Astrocyte (in vitro differentiated cells and primary cell): ENCODE measurements around the gene ZNF593. TPM values are rescaled to one million over a fixed set of nuclear protein-coding genes. Genes with fewer than 3 reads are reported as not detected.

Experiments used
- DNase-seq: peaks from one replicate; pipeline ENCODE4 v3.0.0-alpha.2; 2010; ENCODE audit warnings: low read depth
- FAIRE-seq: peaks from 2 replicates; lab custom pipeline; 2011; peaks lifted over from hg19 to GRCh38; lab: Jason Lieb, UNC
- H2AFZ ChIP-seq: 2 replicates; pipeline ENCODE4 v1.6.0; 2012; ENCODE audit warnings: low read depth, low read length, inconsistent platforms
- H3K27ac ChIP-seq: 2 replicates; pipeline ENCODE4 v1.5.1; 2011; ENCODE audit warnings: low read depth, low read length, inconsistent platforms
- H3K27me3 ChIP-seq: 2 replicates; pipeline ENCODE4 v1.6.0; 2011; ENCODE audit warnings: low read length, inconsistent platforms; ENCODE audit not compliant: insufficient read depth
- H3K36me3 ChIP-seq: 2 replicates; pipeline ENCODE4 v1.5.1; 2011; ENCODE audit warnings: low read length, inconsistent platforms; ENCODE audit not compliant: insufficient read depth
- H3K4me1 ChIP-seq: 2 replicates; pipeline ENCODE4 v1.5.1; 2011; ENCODE audit warnings: low read length, inconsistent platforms; ENCODE audit not compliant: insufficient read depth
- H3K4me2 ChIP-seq: 2 replicates; pipeline ENCODE4 v1.6.0; 2012; ENCODE audit warnings: low read length, inconsistent platforms
- H3K4me3 ChIP-seq: 2 replicates; pipeline ENCODE4 v1.5.1; 2011; ENCODE audit warnings: low read depth, mild to moderate bottlenecking, low read length, inconsistent platforms; ENCODE audit not compliant: insufficient read depth
- H3K79me2 ChIP-seq: 2 replicates; pipeline ENCODE4 v1.6.0; 2012; ENCODE audit warnings: mild to moderate bottlenecking, low read length, inconsistent platforms; ENCODE audit not compliant: insufficient read depth
- H3K9ac ChIP-seq: 2 replicates; pipeline ENCODE4 v1.6.0; 2012; ENCODE audit warnings: mild to moderate bottlenecking, low read length, inconsistent platforms
- H3K9me3 ChIP-seq: 2 replicates; pipeline ENCODE4 v1.5.1; 2012; ENCODE audit warnings: low read depth, mild to moderate bottlenecking, low read length, inconsistent platforms; ENCODE audit not compliant: insufficient read depth
- H4K20me1 ChIP-seq: 2 replicates; pipeline ENCODE4 v1.6.0; 2012; ENCODE audit warnings: low read length, inconsistent platforms; ENCODE audit not compliant: insufficient read depth
- H3K27ac Mint-ChIP-seq: one replicate; pipeline ENCODE4 v1.8.0; 2021; ENCODE audit warnings: mild to moderate bottlenecking, mixed read lengths; ENCODE audit not compliant: unreplicated experiment
- H3K27me3 Mint-ChIP-seq: one replicate; pipeline ENCODE4 v1.8.0; 2021; ENCODE audit warnings: low read depth, mixed read lengths; ENCODE audit not compliant: unreplicated experiment
- H3K36me3 Mint-ChIP-seq: one replicate; pipeline ENCODE4 v1.8.0; 2021; ENCODE audit warnings: low read depth, mixed read lengths; ENCODE audit not compliant: unreplicated experiment
- H3K4me1 Mint-ChIP-seq: one replicate; pipeline ENCODE4 v1.8.0; 2021; ENCODE audit warnings: low read depth, mixed read lengths; ENCODE audit not compliant: unreplicated experiment
- H3K4me3 Mint-ChIP-seq: one replicate; pipeline ENCODE4 v1.8.0; 2021; ENCODE audit warnings: mild to moderate bottlenecking, moderate library complexity, mixed read lengths; ENCODE audit not compliant: unreplicated experiment
- H3K9me3 Mint-ChIP-seq: one replicate; pipeline ENCODE4 v1.8.0; 2021; ENCODE audit warnings: mild to moderate bottlenecking, mixed read lengths; ENCODE audit not compliant: unreplicated experiment
- EZH2 ChIP-seq: IDR thresholded peaks from 2 replicates; pipeline ENCODE4 v1.6.1; 2012; ENCODE audit warnings: mild to moderate bottlenecking, low read length, inconsistent platforms; ENCODE audit not compliant: insufficient read depth
- total RNA-seq: library from RNA; stranded (reverse); gene quantifications from 2 replicates; pipeline ENCODE4 v1.2.1, GENCODE V29; 2021
- TF ChIP-seq, protein P1 (sequence below): IDR thresholded peaks from 2 replicates; pipeline ENCODE4 v1.5.1; 2011; ENCODE audit warnings: low read depth, mild to moderate bottlenecking, inconsistent platforms, low read length, moderate library complexity; ENCODE audit not compliant: insufficient read depth

Gene ZNF593
- total RNA-seq, 1 donor from 2014 or later, result 34.4 TPM

DNA sequence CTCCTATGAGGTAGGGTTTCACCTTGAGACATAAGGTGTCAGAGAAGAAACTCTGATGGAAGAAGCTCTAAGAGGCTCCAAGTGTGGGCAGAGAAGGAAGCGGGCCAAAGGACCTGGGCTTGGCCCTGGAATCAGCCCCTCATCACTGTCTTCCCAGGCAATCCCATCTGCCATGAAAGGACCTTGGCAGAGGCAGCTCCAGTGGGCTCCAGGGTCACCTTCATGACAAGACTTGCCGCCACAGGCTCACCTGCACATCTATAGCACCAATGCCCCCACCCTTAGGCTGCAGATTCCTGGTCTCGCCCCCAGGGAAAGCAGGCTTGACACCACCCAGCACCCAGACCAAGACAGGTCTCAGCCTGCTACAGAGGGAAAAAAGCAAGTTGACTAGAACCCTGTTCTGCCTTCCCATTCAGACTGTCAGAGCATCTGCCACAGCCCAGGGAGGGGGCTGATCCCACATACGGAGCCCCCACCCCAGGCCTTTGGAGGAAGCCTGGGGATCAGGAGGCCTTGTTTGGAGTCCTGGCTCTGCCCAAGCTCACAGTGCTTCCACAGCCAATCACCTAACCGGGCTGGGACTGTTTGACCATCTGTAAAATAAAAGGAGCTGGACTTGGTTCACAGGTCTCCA is 11.3 kb upstream of the ZNF593 start:
- no peaks in the 10 kb centered on the region for H3K9me3 ChIP-seq
- no peaks in the 10 kb centered on the region for H4K20me1 ChIP-seq
- DNase-seq (no peak), FAIRE-seq (no peak)
- peaks cover 21% of the 10 kb centered on the region for H3K4me1 ChIP-seq
- H3K36me3 ChIP-seq, result no peaks in the 10 kb centered on the region
- no peak overlapping the region for H2AFZ ChIP-seq
- no peak for TF ChIP-seq EZH2
- TF ChIP-seq, protein P1, sequence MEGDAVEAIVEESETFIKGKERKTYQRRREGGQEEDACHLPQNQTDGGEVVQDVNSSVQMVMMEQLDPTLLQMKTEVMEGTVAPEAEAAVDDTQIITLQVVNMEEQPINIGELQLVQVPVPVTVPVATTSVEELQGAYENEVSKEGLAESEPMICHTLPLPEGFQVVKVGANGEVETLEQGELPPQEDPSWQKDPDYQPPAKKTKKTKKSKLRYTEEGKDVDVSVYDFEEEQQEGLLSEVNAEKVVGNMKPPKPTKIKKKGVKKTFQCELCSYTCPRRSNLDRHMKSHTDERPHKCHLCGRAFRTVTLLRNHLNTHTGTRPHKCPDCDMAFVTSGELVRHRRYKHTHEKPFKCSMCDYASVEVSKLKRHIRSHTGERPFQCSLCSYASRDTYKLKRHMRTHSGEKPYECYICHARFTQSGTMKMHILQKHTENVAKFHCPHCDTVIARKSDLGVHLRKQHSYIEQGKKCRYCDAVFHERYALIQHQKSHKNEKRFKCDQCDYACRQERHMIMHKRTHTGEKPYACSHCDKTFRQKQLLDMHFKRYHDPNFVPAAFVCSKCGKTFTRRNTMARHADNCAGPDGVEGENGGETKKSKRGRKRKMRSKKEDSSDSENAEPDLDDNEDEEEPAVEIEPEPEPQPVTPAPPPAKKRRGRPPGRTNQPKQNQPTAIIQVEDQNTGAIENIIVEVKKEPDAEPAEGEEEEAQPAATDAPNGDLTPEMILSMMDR, result no peak
- peaks cover 30% of the 10 kb centered on the region for H3K4me1 Mint-ChIP-seq
- peaks cover 29% of the 10 kb centered on the region for H3K27me3 Mint-ChIP-seq
- no peaks in the 10 kb centered on the region for H3K36me3 Mint-ChIP-seq
- H3K27ac Mint-ChIP-seq, result peak overlapping the region; percentile 53
- no peak overlapping the region for H3K9ac ChIP-seq
- H3K79me2 ChIP-seq, result no peaks in the 10 kb centered on the region
- no peak overlapping the region for H3K4me2 ChIP-seq
- H3K27ac ChIP-seq, result no peak overlapping the region
- H3K4me3 ChIP-seq, result no peak overlapping the region
- peaks cover 4% of the 10 kb centered on the region for H3K27me3 ChIP-seq
- peak overlapping the region; percentile 76 for H3K4me3 Mint-ChIP-seq
- H3K9me3 Mint-ChIP-seq, result no peaks in the 10 kb centered on the region

DNA sequence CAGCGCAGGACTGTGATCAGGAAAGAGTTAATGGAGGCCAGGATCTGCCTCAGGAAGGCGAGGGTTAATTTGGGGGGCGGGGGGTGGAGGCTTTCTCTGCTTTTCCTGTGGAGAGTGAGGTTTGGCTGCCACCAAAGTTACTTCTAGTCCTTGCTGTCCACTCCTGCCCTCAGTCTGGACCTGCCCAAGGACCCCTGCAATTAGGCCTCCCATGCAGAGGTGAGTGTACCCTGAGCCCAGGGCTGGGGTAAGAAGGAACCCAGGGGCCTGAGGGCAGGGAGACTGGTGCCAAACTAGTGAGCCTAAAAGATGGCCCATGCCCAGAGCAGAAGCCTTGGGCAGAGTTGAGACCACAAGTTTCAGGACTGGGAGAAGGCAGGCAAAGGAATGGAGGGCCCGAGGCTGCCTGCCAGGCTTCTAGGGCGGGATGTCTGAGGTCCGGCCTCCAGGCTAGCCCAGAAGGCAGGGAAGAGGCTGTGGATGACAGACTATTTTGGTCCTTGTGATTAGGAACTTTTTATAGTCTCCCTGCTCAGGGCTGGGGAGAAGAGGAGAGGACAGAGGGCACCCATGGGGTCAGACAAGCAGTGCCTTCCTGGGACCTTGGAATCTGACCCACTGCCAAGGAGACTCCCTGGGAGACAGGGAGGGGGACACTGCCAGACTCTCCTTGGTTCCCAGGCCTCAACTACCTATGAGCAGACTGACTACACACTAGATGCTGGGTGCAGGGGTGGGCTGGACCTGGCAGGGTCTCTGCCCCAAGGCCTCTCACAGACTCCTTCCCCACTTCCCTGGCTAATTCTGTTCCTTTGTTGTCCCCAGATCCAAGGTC is 10.6 kb upstream of the ZNF593 start, which contains the start of gene FAM110D:
Gene FAM110D, plus strand, starts transcription at position 172 of the 835 bp plus-strand sequence. CDS start 2,213 bp downstream, outside the sequence.
- no peaks in the 10 kb centered on the region for H4K20me1 ChIP-seq
- H3K9me3 ChIP-seq, result no peaks in the 10 kb centered on the region
- peak within 1 kb of the TSS; percentile 41 for H3K4me2 ChIP-seq
- no peaks in the 10 kb centered on the region for H3K36me3 ChIP-seq
- H3K27ac ChIP-seq, result no peak within 1 kb of the TSS
- peaks cover 30% of the 10 kb centered on the region for H3K4me1 Mint-ChIP-seq
- peaks cover 21% of the 10 kb centered on the region for H3K4me1 ChIP-seq
- TF ChIP-seq, protein P1, result no peak
- no peak for TF ChIP-seq EZH2
- no peak for DNase-seq
- H3K36me3 Mint-ChIP-seq, result no peaks in the 10 kb centered on the region
- peak within 1 kb of the TSS; percentile 53 for H3K27ac Mint-ChIP-seq
- peak within 1 kb of the TSS; percentile 76 for H3K4me3 Mint-ChIP-seq
- FAIRE-seq, result no peak
- peak within 1 kb of the TSS; percentile 16 for H2AFZ ChIP-seq
- no peak within 1 kb of the TSS for H3K4me3 ChIP-seq
- peaks cover 4% of the 10 kb centered on the region for H3K27me3 ChIP-seq
- H3K9ac ChIP-seq, result no peak within 1 kb of the TSS
- no peaks in the 10 kb centered on the region for H3K9me3 Mint-ChIP-seq
- no peaks in the 10 kb centered on the region for H3K79me2 ChIP-seq
- peaks cover 26% of the 10 kb centered on the region for H3K27me3 Mint-ChIP-seq
